ENCODE measurements around the gene CEP350. TPM values are rescaled to one million over a fixed set of nuclear protein-coding genes. Genes with fewer than 3 reads are reported as not detected.

CEP350 gene
- total RNA-seq, 2 donors from 2014 or later = 43.3 to 67.4 TPM

GRCh38 chr1:180065408-180065807 lies 110.8 kb downstream of the CEP350 start:
- Histone ChIP-seq H3K27ac (no peak overlapping the region), H3K4me1 (replicated peaks) (no peaks in the 10 kb centered on the region), H3K36me3 (no peaks in the 10 kb centered on the region), H3K4me3 (no peak overlapping the region), H3K9me3 (no peaks in the 10 kb centered on the region), H3K27me3 (replicated peaks; ENCODE audit: insufficient read depth) (no peaks in the 10 kb centered on the region)
- no peak for DNase-seq (ENCODE audit: low spot score)
- WGBS = 93% methylated on average over 4 of the region's 4 CpGs
- intact Hi-C loops (cut with DNase I) = no loop called here
- no peak for TF ChIP-seq POLR2A (IDR thresholded peaks at IDR 0.05)
- TF ChIP-seq CTCF (IDR thresholded peaks at IDR 0.05) = no peak
- no peak for TF ChIP-seq POLR2AphosphoS5 (IDR thresholded peaks at IDR 0.05)

- no peaks in the 10 kb centered on the region for H3K9me3 ChIP-seq
- WGBS = 79% methylated on average over 3 of the region's 3 CpGs
- H3K27me3 ChIP-seq (replicated peaks; ENCODE audit: insufficient read depth) = no peaks in the 10 kb centered on the region
- no peak overlapping the region for H3K27ac ChIP-seq
- intact Hi-C loops (cut with DNase I) = no loop called here
- no peaks in the 10 kb centered on the region for H3K4me1 ChIP-seq (replicated peaks)
- no peak for DNase-seq (ENCODE audit: low spot score)
- TF ChIP-seq POLR2A (IDR thresholded peaks at IDR 0.05) (no peak), CTCF (IDR thresholded peaks at IDR 0.05) (no peak)
- H3K36me3 ChIP-seq = no peaks in the 10 kb centered on the region
- H3K4me3 ChIP-seq = no peak overlapping the region
These were observed 111.5 kb downstream of the CEP350 start for GRCh38 chr1:180066150-180066549.

- 66% methylated on average over 6 of the region's 6 CpGs for WGBS
- intact Hi-C loops (cut with DNase I) = no loop called here
- Histone ChIP-seq H3K4me3 (no peak overlapping the region), H3K27ac (no peak overlapping the region), H3K36me3 (no peaks in the 10 kb centered on the region), H3K27me3 (replicated peaks; ENCODE audit: insufficient read depth) (no peaks in the 10 kb centered on the region), H3K9me3 (no peaks in the 10 kb centered on the region), H3K4me1 (replicated peaks) (no peaks in the 10 kb centered on the region)
- no peak for DNase-seq (ENCODE audit: low spot score)
- TF ChIP-seq CTCF (IDR thresholded peaks at IDR 0.05) (no peak), POLR2A (IDR thresholded peaks at IDR 0.05) (no peak), POLR2AphosphoS5 (IDR thresholded peaks at IDR 0.05) (no peak)
These were observed 115.7 kb downstream of the CEP350 start for GRCh38 chr1:180070286-180070685.

GRCh38 chr1:180071759-180072158 lies 117.1 kb downstream of the CEP350 start:
- TF ChIP-seq CTCF (IDR thresholded peaks at IDR 0.05) = no peak
- TF ChIP-seq POLR2A (IDR thresholded peaks at IDR 0.05) = no peak
- no peak for TF ChIP-seq POLR2AphosphoS5 (IDR thresholded peaks at IDR 0.05)
- intact Hi-C loops (cut with DNase I) = no loop called here
- H3K4me1 ChIP-seq (replicated peaks) = no peaks in the 10 kb centered on the region
- H3K36me3 ChIP-seq = peaks cover 0 to 3% of the 10 kb centered on the region in 2 donors
- no peaks in the 10 kb centered on the region for H3K27me3 ChIP-seq (replicated peaks; ENCODE audit: insufficient read depth)
- no peak for DNase-seq (ENCODE audit: low spot score)
- no peak overlapping the region for H3K4me3 ChIP-seq
- WGBS = 92% methylated on average over 5 of the region's 5 CpGs
- H3K9me3 ChIP-seq = no peaks in the 10 kb centered on the region
- no peak overlapping the region for H3K27ac ChIP-seq

- TF ChIP-seq POLR2AphosphoS5 (IDR thresholded peaks at IDR 0.05) = no peak
- TF ChIP-seq CTCF (IDR thresholded peaks at IDR 0.05) = no peak
- TF ChIP-seq POLR2A (IDR thresholded peaks at IDR 0.05) = no peak
- peaks cover 0 to 4% of the 10 kb centered on the region in 2 donors for H3K36me3 ChIP-seq
- no peaks in the 10 kb centered on the region for H3K4me1 ChIP-seq (replicated peaks)
- H3K27me3 ChIP-seq (replicated peaks; ENCODE audit: insufficient read depth) = no peaks in the 10 kb centered on the region
- no peaks in the 10 kb centered on the region for H3K9me3 ChIP-seq
- 100% methylated on average over 1 of the region's 1 CpG for WGBS
- DNase-seq (ENCODE audit: low spot score) = no peak
- no peak overlapping the region for H3K27ac ChIP-seq
- H3K4me3 ChIP-seq = no peak overlapping the region
- intact Hi-C loops (cut with DNase I) = no loop called here
These were observed 125.8 kb downstream of the CEP350 start for GRCh38 chr1:180080439-180080838.
